SKM-1 treated with dmso at 0.1 percent for 144 hours (cell line): ENCODE data around the gene AKT1.
"Not testable (repeated sequence)": the region's sequence is repeated elsewhere in the genome, so short reads cannot be mapped to it uniquely, and the experiment has no call there.

ENCODE experiments used
- DNase-seq: peaks from one replicate; lab custom pipeline; 2025; ENCODE audit not compliant: unreplicated experiment; lab: John Stamatoyannopoulos, UW

Gene AKT1

DNA sequence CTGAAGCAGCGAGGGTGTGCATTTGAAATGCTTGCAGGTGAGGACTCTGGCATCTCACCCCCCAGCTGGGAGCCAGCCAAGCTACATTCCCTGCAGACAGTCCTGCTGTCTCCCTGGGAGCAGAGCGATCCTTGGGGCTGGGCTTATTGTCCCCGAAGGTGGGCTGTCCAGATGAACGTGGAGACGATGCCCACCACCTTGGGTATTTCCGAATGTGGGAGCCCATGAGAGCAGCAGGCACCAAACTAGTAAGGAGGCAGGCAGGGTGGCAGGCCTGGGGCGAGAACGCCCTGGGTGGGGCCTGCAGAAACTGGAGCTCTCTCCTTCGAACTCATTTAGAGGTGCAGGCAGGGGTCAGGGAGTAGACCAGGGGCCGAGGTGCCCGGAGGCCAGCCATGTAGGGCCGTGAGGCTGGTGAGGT, 23.8 kb upstream of the AKT1 start:
- DNase-seq: no peak

DNA sequence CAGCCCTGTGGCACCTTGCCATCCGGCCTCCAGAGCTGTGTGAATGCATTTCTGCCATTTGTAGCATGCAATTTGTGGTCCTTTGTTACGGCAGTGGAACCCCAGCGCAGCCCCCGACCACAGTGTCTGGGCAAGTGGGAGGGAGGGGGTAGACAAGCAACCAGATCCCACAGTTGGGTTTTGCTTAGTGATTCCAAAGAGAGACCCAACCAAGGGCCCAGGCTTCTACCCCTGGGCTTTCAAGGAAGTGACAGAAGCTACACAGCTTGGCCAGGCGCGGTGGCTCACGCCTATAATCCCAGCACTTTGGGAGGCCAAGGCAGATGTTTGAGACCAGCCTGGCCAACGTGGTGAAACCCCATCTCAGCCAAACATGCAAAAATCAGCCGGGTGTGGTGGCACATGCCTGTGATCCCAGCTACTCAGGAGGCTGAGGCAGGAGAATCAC, 23.2 kb upstream of the AKT1 start:
- DNase-seq: no peak

DNA sequence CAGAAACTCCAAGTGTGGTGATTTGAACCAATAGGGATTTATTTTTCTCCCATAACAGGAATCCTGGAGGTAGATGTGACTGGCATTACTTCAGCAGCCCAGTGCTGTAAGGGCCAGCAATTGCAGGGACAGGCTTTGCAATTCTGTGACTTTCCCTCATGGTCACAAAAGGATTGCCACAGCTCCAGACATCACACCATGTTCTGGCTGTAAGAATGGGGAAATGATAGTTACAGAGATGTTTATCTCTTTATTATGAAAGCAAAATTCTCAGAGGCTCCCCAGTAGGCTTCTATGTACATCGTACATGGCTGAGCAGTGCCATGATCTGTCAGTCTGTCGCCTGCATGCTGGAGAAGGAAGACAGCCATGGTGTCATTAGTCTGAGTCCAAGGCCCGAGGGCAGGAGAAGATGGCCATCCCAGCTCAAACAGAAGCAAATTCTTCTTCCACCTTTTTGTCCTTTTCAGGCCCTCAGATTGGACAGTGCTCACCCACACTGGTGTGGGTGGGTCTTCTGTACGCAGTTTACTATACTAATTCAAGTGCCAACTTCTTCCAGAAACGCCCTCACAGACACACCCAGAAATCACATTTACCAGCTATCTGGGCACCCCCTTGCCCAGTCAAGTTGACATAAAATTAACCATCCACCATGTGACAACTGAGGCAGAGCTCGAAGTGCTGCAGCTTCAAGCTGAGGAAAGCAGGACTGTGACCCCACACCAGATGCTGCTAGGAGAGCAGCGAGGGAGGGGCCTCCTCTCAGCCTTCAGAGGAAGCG, 22.6 kb upstream of the AKT1 start:
- no peak for DNase-seq

- DNase-seq: no peak
These were observed 21.0 kb upstream of the AKT1 start for GRCh38 chr14:104816616-104816884.

DNA sequence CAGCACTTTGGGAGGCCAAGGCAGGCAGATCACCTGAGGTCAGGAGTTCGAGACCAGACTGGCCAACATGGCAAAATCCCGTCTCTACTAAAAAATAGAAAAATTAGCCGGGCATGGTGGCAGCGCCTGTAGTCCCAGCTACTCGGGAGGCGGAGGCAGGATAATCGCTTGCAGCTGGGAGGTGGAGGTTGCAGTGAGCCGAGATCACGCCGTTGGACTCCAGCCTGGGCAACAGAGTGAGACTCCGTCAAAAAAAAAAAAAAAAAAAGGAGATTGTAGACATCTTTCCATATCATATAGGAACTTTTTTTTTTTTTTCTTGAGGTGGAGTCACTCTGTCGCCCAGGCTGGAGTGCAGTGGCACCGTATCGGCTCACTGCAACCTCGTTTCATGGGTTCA, 19.2 kb upstream of the AKT1 start:
- not testable (repeated sequence) for DNase-seq

- DNase-seq: no peak
These were observed 17.7 kb upstream of the AKT1 start for GRCh38 chr14:104813286-104813685.

GRCh38 chr14:104810316-104810715, 14.8 kb upstream of the AKT1 start:
- DNase-seq: no peak

GRCh38 chr14:104808456-104808855, 12.9 kb upstream of the AKT1 start:
- no peak for DNase-seq

GRCh38 chr14:104806625-104807465, 11.3 kb upstream of the AKT1 start:
- peak; percentile 3 for DNase-seq

- no peak for DNase-seq
These were observed 10.5 kb upstream of the AKT1 start for GRCh38 chr14:104805941-104806624.

- DNase-seq: no peak
These were observed 9.8 kb upstream of the AKT1 start for GRCh38 chr14:104805326-104805678.

DNA sequence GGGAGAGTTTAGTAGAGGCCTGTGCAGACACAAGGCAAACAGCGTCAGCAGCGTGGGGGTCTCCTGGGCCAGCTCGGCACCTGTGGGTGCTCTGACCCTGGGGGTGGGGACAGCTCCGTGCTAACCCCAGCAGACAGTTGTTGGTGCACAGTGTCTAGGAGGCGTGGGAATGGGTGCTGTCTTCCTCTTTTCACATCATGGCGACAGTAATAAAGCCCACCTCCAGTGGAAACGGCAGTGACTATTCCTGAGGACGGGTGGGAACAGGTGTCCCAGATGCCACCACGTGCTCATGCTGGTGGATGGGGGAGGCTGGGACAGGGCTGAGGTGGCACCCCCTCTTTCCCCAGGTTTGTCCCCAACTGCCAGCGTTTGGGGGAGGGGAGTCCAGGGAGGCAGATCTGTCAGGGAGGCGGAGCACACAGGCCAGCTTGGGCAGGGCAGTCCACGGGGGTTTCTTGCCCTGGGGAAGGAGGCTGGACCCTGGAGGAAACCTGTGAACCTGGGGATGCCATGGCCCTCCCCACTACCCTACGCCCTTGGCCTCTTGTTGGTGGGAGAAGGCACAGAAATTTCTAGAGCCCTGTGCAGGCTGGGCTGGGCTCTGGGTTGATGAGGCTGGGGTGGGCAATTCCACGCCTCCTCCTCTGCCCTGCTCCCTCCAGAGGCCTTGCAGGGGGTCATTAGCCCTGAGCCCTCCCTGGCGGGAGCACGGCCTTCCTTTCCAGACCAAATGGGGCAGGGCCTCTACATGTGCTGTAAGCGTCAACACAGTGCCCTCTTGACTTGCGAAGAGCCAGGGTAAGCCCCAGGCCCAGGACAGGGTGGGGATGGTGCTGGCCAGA, 9.2 kb upstream of the AKT1 start:
- DNase-seq: no peak

DNA sequence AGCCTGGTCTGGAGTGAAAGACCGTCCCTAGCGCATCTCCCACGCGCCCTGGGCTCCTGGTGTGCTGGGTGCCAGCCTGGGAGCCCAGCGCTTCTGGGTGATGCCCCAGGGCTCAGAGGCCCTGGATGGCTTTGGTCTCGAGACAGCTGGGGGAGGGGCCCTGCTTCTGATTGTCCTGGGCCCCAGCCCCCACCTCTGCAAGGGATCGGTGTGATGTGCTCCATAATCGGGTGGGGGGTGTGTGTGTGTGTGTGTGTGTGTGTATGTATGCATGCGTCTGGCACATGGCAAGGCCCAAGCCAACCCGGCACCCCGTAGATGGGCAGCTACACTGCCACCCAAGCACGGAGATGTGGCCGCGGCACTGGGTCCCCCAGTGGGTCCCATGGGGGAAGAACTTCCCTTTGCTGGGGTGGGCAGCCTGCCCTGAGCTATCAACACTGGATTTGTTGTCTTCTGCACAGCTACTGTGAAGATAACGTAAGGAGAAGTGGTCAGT, 8.4 kb upstream of the AKT1 start:
- DNase-seq: no peak

DNA sequence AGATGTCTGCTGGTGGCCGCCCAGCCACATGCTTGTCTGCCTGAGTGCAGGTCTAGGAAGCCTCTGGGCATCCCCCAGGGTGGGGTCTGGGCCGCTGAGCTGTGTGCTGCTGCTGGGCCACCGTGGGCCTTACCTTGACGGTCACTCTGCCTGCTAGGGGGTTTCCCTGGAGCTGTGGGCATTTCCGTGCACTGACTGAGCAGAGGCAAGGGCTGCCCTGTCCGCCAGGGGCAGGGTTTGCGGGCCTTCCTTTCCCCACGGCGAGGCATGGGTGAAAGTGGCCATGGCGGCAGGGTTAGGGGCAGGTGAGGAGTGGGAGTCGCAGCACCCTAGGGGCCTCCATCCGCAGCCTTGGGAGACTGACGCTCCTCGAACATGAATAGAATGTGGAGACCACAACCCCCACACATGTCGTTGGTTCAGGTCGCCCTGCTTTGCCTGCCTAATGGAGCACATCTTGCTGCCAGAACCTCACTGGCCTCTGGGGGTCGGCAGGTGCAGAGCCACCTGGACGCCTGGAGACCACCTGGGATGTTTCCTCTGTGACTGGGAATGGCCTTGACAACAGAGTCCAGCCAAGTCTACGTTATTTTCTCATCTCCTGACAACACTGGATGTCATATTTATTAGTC, 7.8 kb upstream of the AKT1 start:
- DNase-seq: no peak

DNA sequence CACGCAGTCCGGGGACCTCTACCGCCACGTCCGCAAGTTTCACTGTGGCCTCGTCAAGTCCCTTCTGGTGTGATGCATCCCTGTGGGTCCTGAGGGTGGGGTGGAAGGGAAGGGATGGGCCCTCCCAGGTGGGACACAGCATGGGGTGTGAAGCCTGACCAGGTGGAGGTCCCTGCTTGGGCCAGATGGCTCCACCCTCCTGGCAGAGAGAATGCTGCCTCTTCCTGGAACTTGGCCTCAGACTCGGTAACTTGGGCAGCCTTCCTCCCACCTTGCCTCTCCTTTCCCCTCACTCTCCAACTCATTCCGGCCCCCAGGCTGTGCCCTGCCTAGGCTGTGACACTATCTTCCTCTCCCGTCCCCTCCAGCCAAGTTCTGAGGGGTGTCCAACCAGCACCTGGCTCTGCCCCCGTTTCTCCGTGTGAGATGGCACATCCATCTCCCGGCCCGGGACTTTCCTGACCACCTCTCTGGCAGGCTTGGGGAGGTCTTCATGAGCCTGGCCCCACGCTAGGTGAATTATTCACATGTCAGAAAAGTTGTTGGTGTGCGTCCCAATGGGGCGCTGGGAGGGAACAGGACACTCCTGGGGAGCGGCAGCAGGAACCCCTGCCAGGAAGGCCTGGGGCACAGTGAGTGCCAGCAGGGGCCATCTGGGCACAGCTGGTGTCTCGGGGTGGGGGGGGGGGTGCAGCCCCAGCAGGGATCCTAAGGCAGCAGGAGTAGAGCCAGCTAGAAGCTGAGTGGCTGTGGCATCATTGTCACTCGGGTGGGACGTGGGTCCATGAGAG, 7.0 kb upstream of the AKT1 start:
- no peak for DNase-seq

- no peak for DNase-seq
These were observed 6.2 kb upstream of the AKT1 start for GRCh38 chr14:104801520-104802393.

DNA sequence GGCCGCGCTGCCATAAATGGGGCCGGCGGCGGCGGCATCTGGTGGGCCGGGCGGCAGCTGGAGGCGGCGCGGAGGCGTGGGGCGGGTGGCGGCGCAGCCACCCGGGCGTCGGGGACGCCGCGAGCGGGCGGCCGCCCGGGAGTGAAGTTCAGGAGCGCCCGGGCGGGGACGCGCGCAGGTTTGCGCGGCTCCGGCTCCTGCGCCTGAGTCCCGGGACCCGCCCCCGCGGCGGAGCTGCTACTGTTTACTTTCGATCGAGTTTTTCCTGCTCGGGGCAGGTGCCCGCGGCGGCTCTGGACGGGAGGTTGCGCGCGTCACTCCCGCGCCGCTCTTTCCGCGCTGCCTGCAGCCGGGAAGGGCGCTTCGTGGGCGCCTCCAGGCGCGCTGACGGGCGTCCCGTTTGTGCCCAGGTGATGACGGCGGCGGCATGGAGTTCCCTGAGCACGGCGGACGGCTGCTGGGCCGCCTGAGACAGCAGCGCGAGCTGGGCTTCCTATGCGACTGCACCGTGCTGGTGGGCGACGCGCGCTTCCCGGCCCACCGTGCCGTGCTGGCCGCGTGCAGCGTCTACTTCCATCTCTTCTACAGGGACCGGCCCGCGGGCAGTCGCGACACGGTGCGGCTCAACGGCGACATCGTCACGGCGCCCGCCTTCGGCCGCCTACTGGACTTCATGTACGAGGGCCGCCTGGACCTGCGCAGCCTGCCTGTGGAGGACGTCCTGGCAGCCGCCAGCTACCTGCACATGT, 5.4 kb upstream of the AKT1 start, which contains the start of gene ZBTB42:
Gene ZBTB42, plus strand, starts transcription at position 331 of the 749 bp plus-strand sequence. Its CDS starts 97 bp downstream, at position 428.
- DNase-seq: no peak
